Measurements from ENCODE around the gene RHOT2.

The RHOT2 gene

DNA sequence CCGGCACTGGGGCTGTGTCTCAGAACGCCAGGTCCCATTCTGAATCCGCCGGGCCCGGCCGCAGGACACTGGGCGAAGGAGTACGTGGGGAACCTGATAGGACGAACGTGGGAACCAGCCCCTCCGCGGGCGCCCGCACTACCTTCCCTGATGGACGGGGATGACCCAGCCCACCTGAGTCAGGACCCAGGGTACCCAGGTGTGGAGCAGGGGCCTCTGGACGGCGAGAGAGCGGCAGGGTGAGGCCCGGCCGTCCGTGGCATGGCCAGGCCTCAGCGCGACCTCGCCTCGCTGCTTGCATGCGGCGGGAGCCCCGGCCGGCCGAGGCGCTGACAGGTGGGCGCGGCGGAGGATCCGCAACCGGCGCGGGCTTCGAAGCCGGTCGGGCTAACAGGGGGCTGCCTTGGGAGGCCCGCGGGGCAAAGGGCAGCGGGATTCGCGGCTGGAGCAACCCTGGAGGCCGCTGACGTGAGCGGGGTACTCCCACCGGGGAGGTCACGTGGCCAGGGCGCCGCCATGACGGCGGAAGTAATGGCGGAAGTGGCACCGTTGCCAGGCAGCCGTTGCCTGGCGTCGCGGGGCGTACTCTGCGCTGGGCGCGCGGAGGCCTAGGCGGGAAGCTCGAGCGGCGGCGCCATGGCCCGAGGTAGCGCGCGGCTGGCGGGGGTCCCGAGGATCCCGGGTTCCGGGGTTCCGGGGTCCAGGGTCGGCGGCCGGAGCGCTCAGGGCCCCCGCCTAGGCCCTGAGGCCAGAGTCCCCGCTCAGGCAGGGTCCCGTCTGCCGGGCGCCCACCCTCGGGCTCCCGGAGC, 18.9 kb upstream of the RHOT2 start, which contains the start of gene WDR90:
Gene WDR90 (plus strand): TSS at position 585 of the 809 bp plus-strand sequence. CDS start 52 bp downstream, at position 637.
- peak; percentile 90 for DNase-seq (ENCODE audit: low read depth)
- peak within 1 kb of the TSS; percentile 40 for H3K4me3 ChIP-seq (ENCODE audit: low read depth, low read length)
- peak; percentile 87 for TF ChIP-seq MYC (IDR thresholded peaks at IDR 0.05; ENCODE audit: low read depth, low read length)
- TF ChIP-seq, protein P1, sequence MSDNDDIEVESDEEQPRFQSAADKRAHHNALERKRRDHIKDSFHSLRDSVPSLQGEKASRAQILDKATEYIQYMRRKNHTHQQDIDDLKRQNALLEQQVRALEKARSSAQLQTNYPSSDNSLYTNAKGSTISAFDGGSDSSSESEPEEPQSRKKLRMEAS (IDR thresholded peaks at IDR 0.05; ENCODE audit: low read depth, low read length): peak; percentile 98
- TF ChIP-seq POLR2A (IDR thresholded peaks at IDR 0.05; ENCODE audit: extremely low read depth, insufficient read length): peak; percentile 39
- TF ChIP-seq, protein P2, sequence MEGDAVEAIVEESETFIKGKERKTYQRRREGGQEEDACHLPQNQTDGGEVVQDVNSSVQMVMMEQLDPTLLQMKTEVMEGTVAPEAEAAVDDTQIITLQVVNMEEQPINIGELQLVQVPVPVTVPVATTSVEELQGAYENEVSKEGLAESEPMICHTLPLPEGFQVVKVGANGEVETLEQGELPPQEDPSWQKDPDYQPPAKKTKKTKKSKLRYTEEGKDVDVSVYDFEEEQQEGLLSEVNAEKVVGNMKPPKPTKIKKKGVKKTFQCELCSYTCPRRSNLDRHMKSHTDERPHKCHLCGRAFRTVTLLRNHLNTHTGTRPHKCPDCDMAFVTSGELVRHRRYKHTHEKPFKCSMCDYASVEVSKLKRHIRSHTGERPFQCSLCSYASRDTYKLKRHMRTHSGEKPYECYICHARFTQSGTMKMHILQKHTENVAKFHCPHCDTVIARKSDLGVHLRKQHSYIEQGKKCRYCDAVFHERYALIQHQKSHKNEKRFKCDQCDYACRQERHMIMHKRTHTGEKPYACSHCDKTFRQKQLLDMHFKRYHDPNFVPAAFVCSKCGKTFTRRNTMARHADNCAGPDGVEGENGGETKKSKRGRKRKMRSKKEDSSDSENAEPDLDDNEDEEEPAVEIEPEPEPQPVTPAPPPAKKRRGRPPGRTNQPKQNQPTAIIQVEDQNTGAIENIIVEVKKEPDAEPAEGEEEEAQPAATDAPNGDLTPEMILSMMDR (IDR thresholded peaks at IDR 0.05; ENCODE audit: low read depth, low read length): no peak

DNA sequence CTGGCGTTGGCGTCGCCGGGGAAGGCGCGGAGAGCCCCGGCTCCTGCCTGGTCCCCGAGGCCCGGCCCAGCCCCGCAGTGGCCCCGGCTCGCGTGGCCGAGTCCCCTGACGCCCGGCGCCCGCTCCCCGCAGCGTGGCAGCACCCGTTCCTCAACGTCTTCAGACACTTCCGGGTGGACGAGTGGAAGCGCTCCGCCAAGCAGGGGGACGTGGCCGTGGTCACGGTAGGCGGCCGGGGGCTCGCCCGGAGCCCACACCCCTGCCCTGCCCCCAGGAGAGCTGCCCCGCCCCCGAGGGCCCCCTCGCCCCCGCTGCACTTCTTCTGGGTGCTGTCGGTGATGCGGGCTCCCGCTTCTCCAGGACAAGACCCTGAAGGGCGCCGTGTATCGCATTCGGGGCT, 18.3 kb upstream of the RHOT2 start:
- no peak for TF ChIP-seq POLR2A (IDR thresholded peaks at IDR 0.05; ENCODE audit: extremely low read depth, insufficient read length)
- TF ChIP-seq, protein P2 (IDR thresholded peaks at IDR 0.05; ENCODE audit: low read depth, low read length): no peak
- TF ChIP-seq, protein P1 (IDR thresholded peaks at IDR 0.05; ENCODE audit: low read depth, low read length): no peak
- TF ChIP-seq MYC (IDR thresholded peaks at IDR 0.05; ENCODE audit: low read depth, low read length): no peak
- H3K4me3 ChIP-seq (ENCODE audit: low read depth, low read length): peak overlapping the region; percentile 40
- DNase-seq (ENCODE audit: low read depth): peak; percentile 36

DNA sequence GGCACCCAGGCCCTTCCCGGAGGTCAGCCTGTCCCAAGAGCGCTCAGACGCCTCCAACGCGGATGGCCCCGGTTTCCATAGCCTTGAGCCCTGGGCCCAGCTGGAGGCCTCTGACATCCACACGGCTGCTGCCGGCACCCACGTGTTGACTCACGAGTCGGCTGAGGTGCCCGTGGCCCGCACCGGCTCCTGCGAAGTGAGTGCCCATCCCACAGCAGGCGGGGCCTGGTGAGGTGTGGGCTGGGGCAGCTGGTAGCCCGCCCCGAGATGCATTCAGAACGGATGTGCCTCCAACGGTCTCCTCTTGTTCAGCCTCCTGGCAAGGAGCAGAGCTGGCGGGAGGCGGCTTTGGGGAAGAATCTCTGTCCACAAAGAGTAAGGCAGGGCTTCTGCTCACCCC, 16.1 kb upstream of the RHOT2 start:
- TF ChIP-seq MYC (IDR thresholded peaks at IDR 0.05; ENCODE audit: low read depth, low read length) (no peak), POLR2A (IDR thresholded peaks at IDR 0.05; ENCODE audit: extremely low read depth, insufficient read length) (no peak)
- TF ChIP-seq, protein P2 (IDR thresholded peaks at IDR 0.05; ENCODE audit: low read depth, low read length): no peak
- TF ChIP-seq, protein P1 (IDR thresholded peaks at IDR 0.05; ENCODE audit: low read depth, low read length): no peak
- H3K4me3 ChIP-seq (ENCODE audit: low read depth, low read length): no peak overlapping the region
- DNase-seq (ENCODE audit: low read depth): no peak

DNA sequence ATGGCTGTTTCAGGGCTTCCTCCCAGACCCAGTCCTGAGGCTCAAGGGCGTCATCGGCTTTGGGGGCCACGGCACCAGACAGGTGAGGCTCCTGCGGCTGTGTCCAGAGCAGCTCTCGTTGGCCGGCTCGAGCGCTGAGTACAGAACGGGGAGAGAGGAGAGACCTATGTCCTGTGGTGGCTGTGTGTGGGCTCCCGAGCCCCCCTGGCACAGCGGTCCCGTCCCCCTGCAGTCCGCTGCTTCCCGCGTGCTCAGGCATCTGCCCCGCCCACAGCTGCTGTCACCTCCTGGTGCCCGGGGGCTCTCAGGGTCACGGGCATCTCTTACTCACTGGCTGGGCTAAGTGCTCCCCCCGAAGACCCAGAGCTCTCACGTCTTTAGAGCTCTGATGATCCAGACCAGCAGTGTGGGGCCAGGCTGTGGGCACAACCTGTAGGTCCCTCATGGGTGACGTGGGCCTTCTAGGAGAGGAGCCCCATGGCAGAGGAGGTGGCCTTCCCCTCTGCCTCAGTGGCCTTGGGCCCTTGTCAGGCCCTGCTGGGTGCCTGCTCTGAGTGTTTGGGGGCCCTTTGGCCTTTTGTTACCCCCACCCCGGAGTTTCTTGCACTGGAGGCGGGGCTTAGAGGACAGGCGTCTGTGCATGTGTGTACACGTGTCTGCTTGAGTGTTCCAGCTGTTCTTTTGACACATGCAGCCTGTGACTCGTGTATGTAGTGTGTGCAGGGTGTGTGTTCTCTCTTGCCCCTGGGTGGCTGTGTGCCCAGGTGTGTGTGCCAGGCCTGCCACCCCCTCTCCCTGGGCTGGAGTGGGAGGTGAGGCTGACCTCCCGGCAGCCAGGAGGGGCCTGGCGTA, 15.3 kb upstream of the RHOT2 start:
- no peak overlapping the region for H3K4me3 ChIP-seq (ENCODE audit: low read depth, low read length)
- TF ChIP-seq, protein P1 (IDR thresholded peaks at IDR 0.05; ENCODE audit: low read depth, low read length): no peak
- TF ChIP-seq, protein P2 (IDR thresholded peaks at IDR 0.05; ENCODE audit: low read depth, low read length): no peak
- TF ChIP-seq MYC (IDR thresholded peaks at IDR 0.05; ENCODE audit: low read depth, low read length): no peak
- TF ChIP-seq POLR2A (IDR thresholded peaks at IDR 0.05; ENCODE audit: extremely low read depth, insufficient read length): no peak
- DNase-seq (ENCODE audit: low read depth): no peak

DNA sequence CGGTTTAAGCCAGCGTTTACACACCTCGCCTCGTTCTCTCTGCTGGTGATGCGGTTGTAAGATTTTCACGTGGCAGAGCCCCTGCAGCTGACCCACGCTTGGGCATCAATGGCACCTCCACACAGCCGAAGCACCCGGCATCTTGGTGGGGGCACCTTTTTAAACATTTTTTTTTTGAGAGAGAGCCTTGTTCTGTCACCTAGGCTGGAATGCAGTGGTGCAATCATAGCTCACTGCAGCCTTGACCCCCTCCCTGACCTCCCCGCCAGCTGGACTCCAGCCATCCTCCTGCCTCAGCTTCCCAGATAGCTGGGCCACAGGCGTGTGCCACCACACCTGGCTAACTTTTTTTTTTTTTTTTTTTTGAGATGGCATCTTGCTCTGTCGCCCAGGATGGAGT, 13.9 kb upstream of the RHOT2 start:
- no peak for TF ChIP-seq MYC (IDR thresholded peaks at IDR 0.05; ENCODE audit: low read depth, low read length)
- no peak for TF ChIP-seq POLR2A (IDR thresholded peaks at IDR 0.05; ENCODE audit: extremely low read depth, insufficient read length)
- TF ChIP-seq, protein P2 (IDR thresholded peaks at IDR 0.05; ENCODE audit: low read depth, low read length): no peak
- TF ChIP-seq, protein P1 (IDR thresholded peaks at IDR 0.05; ENCODE audit: low read depth, low read length): no peak

More for the DNA sequence above, 13.9 kb upstream of the RHOT2 start:
- DNase-seq (ENCODE audit: low read depth): no peak
- no peak overlapping the region for H3K4me3 ChIP-seq (ENCODE audit: low read depth, low read length)

Measured in NB4 (cell line).